HUES64 (cell line): ENCODE measurements around the gene SP100.

ENCODE experiments used
- H3K27ac ChIP-seq: 2 replicates; pipeline ENCODE4 v1.7.0; 2013; ENCODE audit warnings: low read depth, low read length, inconsistent platforms
- H3K27me3 ChIP-seq: 2 replicates; pipeline ENCODE4 v1.6.1; 2013; ENCODE audit warnings: mild to moderate bottlenecking, low read length; ENCODE audit not compliant: insufficient read depth
- H3K36me3 ChIP-seq: 2 replicates; pipeline ENCODE4 v1.6.1; 2013; ENCODE audit warnings: mild to moderate bottlenecking, low read length; ENCODE audit not compliant: insufficient read depth
- H3K4me1 ChIP-seq: 2 replicates; pipeline ENCODE4 v1.6.1; 2013; ENCODE audit warnings: mild to moderate bottlenecking, low read length, moderate library complexity; ENCODE audit not compliant: insufficient read depth
- H3K4me3 ChIP-seq: 2 replicates; pipeline ENCODE4 v1.5.1; 2013; ENCODE audit warnings: mild to moderate bottlenecking, low read length, moderate library complexity
- H3K9ac ChIP-seq: 2 replicates; pipeline ENCODE4 v1.6.1; 2013; ENCODE audit warnings: mild to moderate bottlenecking, low read depth, low read length
- H3K9me3 ChIP-seq: 2 replicates; pipeline ENCODE4 v1.6.1; 2013; ENCODE audit warnings: low read depth, low read length; ENCODE audit not compliant: insufficient read depth
- whole genome bisulfite sequencing: fragments of 150-250, 120-280 bp; methylation state at CpG from one replicate; pipeline ENCODE4 v1.1.7; 2013; ENCODE audit warnings: missing lambda C conversion rate; 5-methylcytosine and 5-hydroxymethylcytosine counted together

SP100 gene

GRCh38 chr2:230441227-230441897 is 25.4 kb downstream of the SP100 start:
- Histone ChIP-seq H3K9ac (no peak overlapping the region), H3K27me3 (no peaks in the 10 kb centered on the region), H3K4me1 (no peaks in the 10 kb centered on the region), H3K36me3 (no peaks in the 10 kb centered on the region), H3K9me3 (peaks cover 2% of the 10 kb centered on the region; the same call in 1 of the 2 replicates), H3K4me3 (no peak overlapping the region), H3K27ac (no peak overlapping the region)
- 85% methylated on average over 4 of the region's 4 CpGs for WGBS

GRCh38 chr2:230443541-230443940 is 27.5 kb downstream of the SP100 start:
- no peaks in the 10 kb centered on the region for H3K36me3 ChIP-seq
- no peaks in the 10 kb centered on the region for H3K9me3 ChIP-seq
- H3K9ac ChIP-seq = no peak overlapping the region
- H3K4me3 ChIP-seq = no peak overlapping the region
- no peaks in the 10 kb centered on the region for H3K4me1 ChIP-seq
- H3K27ac ChIP-seq = no peak overlapping the region
- 97% methylated on average over 2 of the region's 2 CpGs for WGBS
- H3K27me3 ChIP-seq = no peaks in the 10 kb centered on the region

GRCh38 chr2:230444832-230445231 is 28.8 kb downstream of the SP100 start:
- H3K36me3 ChIP-seq = no peaks in the 10 kb centered on the region
- H3K27ac ChIP-seq = no peak overlapping the region

GRCh38 chr2:230447036-230447435 is 31.0 kb downstream of the SP100 start:
- 81% methylated on average over 7 of the region's 7 CpGs for WGBS
- Histone ChIP-seq H3K27me3 (no peaks in the 10 kb centered on the region), H3K9me3 (no peaks in the 10 kb centered on the region), H3K4me3 (no peak overlapping the region), H3K36me3 (no peaks in the 10 kb centered on the region), H3K27ac (no peak overlapping the region), H3K4me1 (no peaks in the 10 kb centered on the region), H3K9ac (no peak overlapping the region)

More at GRCh38 chr2:230444832-230445231, 28.8 kb downstream of the SP100 start:
- Histone ChIP-seq H3K4me1 (no peaks in the 10 kb centered on the region), H3K27me3 (no peaks in the 10 kb centered on the region), H3K4me3 (no peak overlapping the region), H3K9me3 (no peaks in the 10 kb centered on the region), H3K9ac (no peak overlapping the region)
- 100% methylated on average over 2 of the region's 2 CpGs for WGBS

GRCh38 chr2:230447455-230448451 is 31.8 kb downstream of the SP100 start:
- no peak overlapping the region for H3K9ac ChIP-seq

GRCh38 chr2:230449901-230450467 is 34.0 kb downstream of the SP100 start:
- Histone ChIP-seq H3K9me3 (no peaks in the 10 kb centered on the region), H3K9ac (no peak overlapping the region), H3K4me1 (no peaks in the 10 kb centered on the region), H3K36me3 (no peaks in the 10 kb centered on the region), H3K27ac (no peak overlapping the region), H3K27me3 (no peaks in the 10 kb centered on the region), H3K4me3 (no peak overlapping the region)
- WGBS = 96% methylated on average over 4 of the region's 6 CpGs

More at GRCh38 chr2:230447455-230448451, 31.8 kb downstream of the SP100 start:
- Histone ChIP-seq H3K36me3 (no peaks in the 10 kb centered on the region), H3K9me3 (no peaks in the 10 kb centered on the region), H3K4me3 (no peak overlapping the region), H3K4me1 (no peaks in the 10 kb centered on the region), H3K27me3 (no peaks in the 10 kb centered on the region), H3K27ac (no peak overlapping the region)
- WGBS = 94% methylated on average over 7 of the region's 8 CpGs

- WGBS = 89% methylated on average over 2 of the region's 2 CpGs
- no peaks in the 10 kb centered on the region for H3K9me3 ChIP-seq
- no peaks in the 10 kb centered on the region for H3K36me3 ChIP-seq
- no peak overlapping the region for H3K27ac ChIP-seq
- H3K4me1 ChIP-seq = peaks cover 9% of the 10 kb centered on the region; the same call in 1 of the 2 replicates
- no peak overlapping the region for H3K9ac ChIP-seq
- no peaks in the 10 kb centered on the region for H3K27me3 ChIP-seq
- no peak overlapping the region for H3K4me3 ChIP-seq
Measured at GRCh38 chr2:230453006-230453405, 37.0 kb downstream of the SP100 start.

- Histone ChIP-seq H3K4me3 (no peak overlapping the region), H3K9me3 (no peaks in the 10 kb centered on the region), H3K9ac (no peak overlapping the region), H3K36me3 (no peaks in the 10 kb centered on the region), H3K4me1 (peaks cover 13% of the 10 kb centered on the region; the same call in 1 of the 2 replicates), H3K27ac (no peak overlapping the region), H3K27me3 (no peaks in the 10 kb centered on the region)
- WGBS = 91% methylated on average over 2 of the region's 2 CpGs
Measured at GRCh38 chr2:230455005-230455684, 39.1 kb downstream of the SP100 start.

GRCh38 chr2:230457073-230457768 is 41.2 kb downstream of the SP100 start:
- H3K4me1 ChIP-seq = peaks cover 13% of the 10 kb centered on the region; the same call in 1 of the 2 replicates
- H3K9ac ChIP-seq = no peak overlapping the region
- H3K27me3 ChIP-seq = no peaks in the 10 kb centered on the region
- no peak overlapping the region for H3K4me3 ChIP-seq
- no peaks in the 10 kb centered on the region for H3K36me3 ChIP-seq
- H3K27ac ChIP-seq = peak overlapping the region; percentile 49; the same call in 1 of the 2 replicates
- H3K9me3 ChIP-seq = no peaks in the 10 kb centered on the region
- WGBS = 81% methylated on average over 3 of the region's 4 CpGs

- H3K27ac ChIP-seq = peak overlapping the region; percentile 49; the same call in 1 of the 2 replicates
- no peaks in the 10 kb centered on the region for H3K27me3 ChIP-seq
- H3K9me3 ChIP-seq = no peaks in the 10 kb centered on the region
- H3K9ac ChIP-seq = no peak overlapping the region
- no peak overlapping the region for H3K4me3 ChIP-seq
- no peaks in the 10 kb centered on the region for H3K36me3 ChIP-seq
- H3K4me1 ChIP-seq = peaks cover 13% of the 10 kb centered on the region; the same call in 1 of the 2 replicates
Measured at GRCh38 chr2:230457793-230458192, 41.8 kb downstream of the SP100 start.
